ENCODE measurements around the gene TMCC1. TPM values are rescaled to one million over a fixed set of nuclear protein-coding genes. Genes with fewer than 3 reads are reported as not detected.

TMCC1 gene
- total and polyA plus RNA-seq, 2 donors (not counting 3 experiments of a cell fraction or from before 2014, with no cell fraction given), result 17.4 to 38.4 TPM

DNA sequence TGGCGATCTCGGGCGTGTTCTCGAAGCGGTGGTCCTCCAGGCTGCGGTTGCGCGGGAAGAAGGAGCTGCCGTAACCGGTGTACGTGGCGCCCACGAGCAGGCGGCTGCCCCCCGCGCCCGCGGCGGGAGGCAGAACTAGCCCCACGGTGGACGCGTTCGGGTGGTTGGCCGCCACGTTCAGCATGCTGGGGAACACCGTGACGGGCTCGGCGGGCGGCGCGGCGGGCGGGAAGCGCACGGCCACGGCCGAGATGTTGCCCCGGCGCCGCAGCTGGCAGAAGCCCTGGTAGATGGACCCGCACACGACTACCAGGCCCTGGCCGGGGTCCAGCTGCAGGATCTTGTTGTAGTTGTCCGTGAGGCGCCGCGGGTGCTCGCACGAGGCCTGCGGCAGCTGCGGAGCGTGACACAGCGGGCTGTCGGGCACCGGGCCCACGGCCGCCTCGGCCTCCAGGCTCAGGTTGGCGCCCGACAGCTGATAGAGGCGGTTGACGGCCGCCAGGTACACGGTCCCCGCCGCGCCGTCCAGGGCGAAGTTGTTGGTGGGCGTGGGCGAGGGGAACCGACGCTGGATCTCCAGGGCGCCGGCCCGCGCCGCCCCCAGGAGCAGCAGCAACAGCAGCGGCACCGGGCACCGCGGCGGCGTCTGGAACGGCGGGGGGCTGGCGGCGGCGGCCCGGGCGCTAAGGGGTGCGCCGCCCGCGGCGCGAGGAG is 287.4 kb downstream of the TMCC1 start:
- peaks cover 54% of the 10 kb centered on the region for H3K4me1 ChIP-seq (ENCODE audit: control insufficient read depth, extremely low read depth, insufficient read depth, low read length)
- H3K4me3 ChIP-seq (replicated peaks in 1 of 3; ENCODE audit: insufficient read depth in 1 of 3, low read depth in 1 of 3, low read length in 3 of 3), result peak overlapping the region; percentile 36 to 87 (median 63)
- no peaks in the 10 kb centered on the region for H4K20me1 ChIP-seq (replicated peaks; ENCODE audit: control insufficient read depth, extremely low read depth, insufficient read depth, low read length)
- TF ChIP-seq POLR2AphosphoS5 (IDR thresholded peaks at IDR 0.05; ENCODE audit: insufficient read depth, low read depth, low read length) (no peak), EZH2 (IDR thresholded peaks at IDR 0.05; ENCODE audit: borderline replicate concordance, low read depth, low read length, severe bottlenecking) (no peak), FOS (IDR thresholded peaks at IDR 0.05; ENCODE audit: borderline replicate concordance, insufficient read depth, low read length) (no peak), POLR2A (IDR thresholded peaks at IDR 0.05; ENCODE audit: low read depth, low read length) (no peak), MYC (IDR thresholded peaks at IDR 0.05; ENCODE audit: low read depth, low read length) (no peak), GATA2 (IDR thresholded peaks at IDR 0.05; ENCODE audit: insufficient read depth, insufficient read length, low read depth, low read length) (no peak)
- TF ChIP-seq, protein P1, sequence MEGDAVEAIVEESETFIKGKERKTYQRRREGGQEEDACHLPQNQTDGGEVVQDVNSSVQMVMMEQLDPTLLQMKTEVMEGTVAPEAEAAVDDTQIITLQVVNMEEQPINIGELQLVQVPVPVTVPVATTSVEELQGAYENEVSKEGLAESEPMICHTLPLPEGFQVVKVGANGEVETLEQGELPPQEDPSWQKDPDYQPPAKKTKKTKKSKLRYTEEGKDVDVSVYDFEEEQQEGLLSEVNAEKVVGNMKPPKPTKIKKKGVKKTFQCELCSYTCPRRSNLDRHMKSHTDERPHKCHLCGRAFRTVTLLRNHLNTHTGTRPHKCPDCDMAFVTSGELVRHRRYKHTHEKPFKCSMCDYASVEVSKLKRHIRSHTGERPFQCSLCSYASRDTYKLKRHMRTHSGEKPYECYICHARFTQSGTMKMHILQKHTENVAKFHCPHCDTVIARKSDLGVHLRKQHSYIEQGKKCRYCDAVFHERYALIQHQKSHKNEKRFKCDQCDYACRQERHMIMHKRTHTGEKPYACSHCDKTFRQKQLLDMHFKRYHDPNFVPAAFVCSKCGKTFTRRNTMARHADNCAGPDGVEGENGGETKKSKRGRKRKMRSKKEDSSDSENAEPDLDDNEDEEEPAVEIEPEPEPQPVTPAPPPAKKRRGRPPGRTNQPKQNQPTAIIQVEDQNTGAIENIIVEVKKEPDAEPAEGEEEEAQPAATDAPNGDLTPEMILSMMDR (IDR thresholded peaks at IDR 0.05; ENCODE audit: extremely low read depth in 1 of 2, insufficient read depth in 1 of 2, low read depth in 1 of 2, low read length in 2 of 2), result no peak
- TF ChIP-seq, protein P2, sequence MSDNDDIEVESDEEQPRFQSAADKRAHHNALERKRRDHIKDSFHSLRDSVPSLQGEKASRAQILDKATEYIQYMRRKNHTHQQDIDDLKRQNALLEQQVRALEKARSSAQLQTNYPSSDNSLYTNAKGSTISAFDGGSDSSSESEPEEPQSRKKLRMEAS (IDR thresholded peaks at IDR 0.05; ENCODE audit: insufficient read depth, insufficient read length), result no peak
- BruUV-seq (replicated peaks), result TSS peak; percentile 69
- H3K27me3 ChIP-seq (ENCODE audit: control insufficient read depth in 2 of 2, insufficient read depth in 2 of 2, low read length in 2 of 2), result no peaks in the 10 kb centered on the region
- peak overlapping the region; percentile 67 for H3K27ac ChIP-seq (ENCODE audit: insufficient read depth, low read depth, low read length)
- no peak overlapping the region for H2AFZ ChIP-seq (ENCODE audit: low read depth, low read length)
- no peaks in the 10 kb centered on the region for H3K9me1 ChIP-seq (replicated peaks; ENCODE audit: control insufficient read depth, extremely low read depth, insufficient read depth, low read length)
- CTCF ChIA-PET, result interaction anchor here (0.7 to 4.0 kb wide), 9 partner anchors 9 to 223 kb away, joined by 3 to 33 read pairs (median 5); no protein-coding TSS in a partner anchor
- peaks cover 52% of the 10 kb centered on the region for H3K79me2 ChIP-seq (ENCODE audit: control insufficient read depth, insufficient read depth, low read length)
- dilution Hi-C loops (cut with MboI; ENCODE audit: extremely low pct_ligation_motif_present, low sequenced_read_pairs) (no loop called here), intact Hi-C loops (cut with micrococcal nuclease) (loop anchor here (2.0 kb wide), 1 partner anchor 13 kb away; no protein-coding TSS in a partner anchor)
- FAIRE-seq, result no peak
- POLR2A ChIA-PET, result interaction anchor here (1.6 kb wide), 1 partner anchor 13 kb away, joined by 10 read pairs; no protein-coding TSS in a partner anchor
- no peaks in the 10 kb centered on the region for H3K36me3 ChIP-seq (ENCODE audit: control insufficient read depth in 2 of 2, extremely low read depth in 1 of 2, insufficient read depth in 2 of 2, low read length in 2 of 2)
- H3K9me3 ChIP-seq (replicated peaks; ENCODE audit: control insufficient read depth, insufficient read depth, low read length), result no peaks in the 10 kb centered on the region
- peak overlapping the region; percentile 76 for H3K9ac ChIP-seq (replicated peaks; ENCODE audit: extremely low read depth, insufficient read depth, low read length)
- DNase-seq (ENCODE audit: low read depth, low spot score), result peak; percentile 67
- peak overlapping the region; percentile 12 for H3K4me2 ChIP-seq (ENCODE audit: insufficient read depth, low read length)
